SU-DHL-6 (cell line): ENCODE measurements around the gene XYLB.
"Not testable (repeated sequence)": the region's sequence is repeated elsewhere in the genome, so short reads cannot be mapped to it uniquely, and the experiment has no call there.

Experiments used
- H2AFZ ChIP-seq: fragments of 200-600 bp; sonication (generic); 2 replicates; pipeline ENCODE4 v1.6.1; 2014; ENCODE audit warnings: low read depth, mild to moderate bottlenecking, moderate library complexity, mixed read lengths, antibody characterized with exemption, low read length; ENCODE audit not compliant: severe bottlenecking
- H3F3A ChIP-seq: fragments of 200-600 bp; shearing (Covaris generic); 2 replicates; pipeline ENCODE4 v1.6.0; 2016; ENCODE audit warnings: antibody characterized with exemption, mild to moderate bottlenecking; ENCODE audit not compliant: insufficient read depth
- H3K27ac ChIP-seq: fragments of 200-600 bp; sonication (generic); 2 replicates; pipeline ENCODE4 v1.5.1; 2016; ENCODE audit warnings: low read depth, mild to moderate bottlenecking, low read length, moderate library complexity, mixed read lengths
- H3K27me3 ChIP-seq: fragments of 200-600 bp; sonication (generic), shearing (Covaris generic); 2 replicates; pipeline ENCODE4 v1.6.0; 2014; ENCODE audit warnings: mild to moderate bottlenecking, low read length
- H3K36me3 ChIP-seq: fragments of 200-600 bp; sonication (generic); 2 replicates; pipeline ENCODE4 v1.6.1; 2014; ENCODE audit warnings: mild to moderate bottlenecking, low read length, mixed read lengths
- H3K4me2 ChIP-seq: fragments of 300-600, 200-600 bp; shearing (Covaris generic), sonication (generic); 2 replicates; pipeline ENCODE4 v1.6.0; 2014; ENCODE audit warnings: low read length, low read depth, mild to moderate bottlenecking; ENCODE audit not compliant: poor library complexity, severe bottlenecking
- H3K4me3 ChIP-seq: fragments of 200-600 bp; sonication (generic); 2 replicates; pipeline ENCODE4 v1.5.1; 2014; ENCODE audit warnings: antibody characterized with exemption, low read length, mild to moderate bottlenecking, mixed read lengths; ENCODE audit not compliant: insufficient read depth, poor library complexity, severe bottlenecking
- H3K79me2 ChIP-seq: fragments of 200-600 bp; sonication (generic); 2 replicates; pipeline ENCODE4 v1.6.1; 2014; ENCODE audit warnings: mild to moderate bottlenecking, low read length, moderate library complexity; ENCODE audit not compliant: insufficient read depth
- H3K9ac ChIP-seq: fragments of 200-600 bp; sonication (generic); 2 replicates; pipeline ENCODE4 v1.7.0; 2014; ENCODE audit warnings: mild to moderate bottlenecking, low read length
- H3K9me2 ChIP-seq: fragments of 200-600 bp; sonication (generic); replicated peaks from 2 replicates; pipeline ENCODE4 v1.6.1; 2014; ENCODE audit warnings: low read length; ENCODE audit not compliant: insufficient read depth
- H3K9me3 ChIP-seq: fragments of 200-600 bp; sonication (generic); 2 replicates; pipeline ENCODE4 v1.6.1; 2014; ENCODE audit warnings: low read length, mixed read lengths; ENCODE audit not compliant: insufficient read depth
- H4K20me1 ChIP-seq: fragments of 200-600 bp; sonication (generic); 2 replicates; pipeline ENCODE4 v1.6.1; 2014; ENCODE audit warnings: low read depth, mild to moderate bottlenecking, antibody characterized with exemption, low read length, moderate library complexity, mixed read lengths
- CTCF ChIP-seq: fragments of 200-600 bp; sonication (generic); IDR thresholded peaks from one replicate; pipeline ENCODE4 v1.5.1; 2017; ENCODE audit warnings: antibody characterized with exemption, mild to moderate bottlenecking, low read length, moderate library complexity; ENCODE audit not compliant: insufficient read depth, poor library complexity, severe bottlenecking
- EZH2phosphoT487 ChIP-seq: fragments of 200-600 bp; sonication (generic), shearing (Covaris generic); conservative IDR thresholded peaks from 2 replicates; pipeline ENCODE4 v1.6.1; 2018; ENCODE audit warnings: mild to moderate bottlenecking, antibody characterized with exemption, low read length, moderate library complexity, mixed read lengths

The XYLB gene

GRCh38 chr3:38318766-38319671, 27.6 kb upstream of the XYLB start:
- no peak overlapping the region for H3K27ac ChIP-seq
- H3K79me2 ChIP-seq, result no peaks in the 10 kb centered on the region
- H4K20me1 ChIP-seq, result no peaks in the 10 kb centered on the region
- no peak overlapping the region for H3K4me2 ChIP-seq
- no peaks in the 10 kb centered on the region for H3K36me3 ChIP-seq
- no peak overlapping the region for H3K4me3 ChIP-seq
- H3K27me3 ChIP-seq, result no peaks in the 10 kb centered on the region
- no peaks in the 10 kb centered on the region for H3K9me3 ChIP-seq
- TF ChIP-seq EZH2phosphoT487 (no peak), CTCF (no peak)
- H3K9me2 ChIP-seq, result no peaks in the 10 kb centered on the region
- no peaks in the 10 kb centered on the region for H3F3A ChIP-seq
- H2AFZ ChIP-seq, result no peak overlapping the region
- H3K9ac ChIP-seq, result no peak overlapping the region

- H3K4me3 ChIP-seq, H4K20me1 ChIP-seq, H3K27me3 ChIP-seq, H2AFZ ChIP-seq, H3K4me2 ChIP-seq, H3K9ac ChIP-seq, H3K9me3 ChIP-seq, H3K36me3 ChIP-seq, H3K79me2 ChIP-seq, H3K9me2 ChIP-seq, H3K27ac ChIP-seq, H3F3A ChIP-seq: not testable (repeated sequence)
Observed at GRCh38 chr3:38320638-38321037, 25.9 kb upstream of the XYLB start.

GRCh38 chr3:38323060-38323459, 23.5 kb upstream of the XYLB start:
- Histone ChIP-seq H3K9me2 (no peaks in the 10 kb centered on the region), H3K4me3 (no peak overlapping the region), H3K79me2 (no peaks in the 10 kb centered on the region), H3K27me3 (no peaks in the 10 kb centered on the region), H3K4me2 (no peak overlapping the region), H4K20me1 (no peaks in the 10 kb centered on the region), H3K27ac (no peak overlapping the region), H3K9me3 (no peaks in the 10 kb centered on the region), H2AFZ (no peak overlapping the region), H3K36me3 (no peaks in the 10 kb centered on the region), H3K9ac (no peak overlapping the region), H3F3A (no peaks in the 10 kb centered on the region)
- TF ChIP-seq EZH2phosphoT487 (no peak), CTCF (no peak)

GRCh38 chr3:38325256-38325655, 21.3 kb upstream of the XYLB start:
- H3K9me2 ChIP-seq, result no peaks in the 10 kb centered on the region
- no peak for TF ChIP-seq EZH2phosphoT487
- TF ChIP-seq CTCF, result no peak
- no peaks in the 10 kb centered on the region for H3K36me3 ChIP-seq
- H3K9ac ChIP-seq, result no peak overlapping the region
- H3K9me3 ChIP-seq, result no peaks in the 10 kb centered on the region
- H3K79me2 ChIP-seq, result no peaks in the 10 kb centered on the region
- H3K4me3 ChIP-seq, result no peak overlapping the region
- H3K27me3 ChIP-seq, result no peaks in the 10 kb centered on the region
- no peaks in the 10 kb centered on the region for H3F3A ChIP-seq
- no peak overlapping the region for H3K4me2 ChIP-seq
- no peak overlapping the region for H2AFZ ChIP-seq
- H4K20me1 ChIP-seq, result no peaks in the 10 kb centered on the region
- no peak overlapping the region for H3K27ac ChIP-seq
